Measurements from ENCODE around the gene ADRM1. TPM values are rescaled to one million over a fixed set of nuclear protein-coding genes. Genes with fewer than 3 reads are reported as not detected.

ADRM1 gene
- total RNA-seq, 1 donor from 2014 or later, result 171 TPM

DNA sequence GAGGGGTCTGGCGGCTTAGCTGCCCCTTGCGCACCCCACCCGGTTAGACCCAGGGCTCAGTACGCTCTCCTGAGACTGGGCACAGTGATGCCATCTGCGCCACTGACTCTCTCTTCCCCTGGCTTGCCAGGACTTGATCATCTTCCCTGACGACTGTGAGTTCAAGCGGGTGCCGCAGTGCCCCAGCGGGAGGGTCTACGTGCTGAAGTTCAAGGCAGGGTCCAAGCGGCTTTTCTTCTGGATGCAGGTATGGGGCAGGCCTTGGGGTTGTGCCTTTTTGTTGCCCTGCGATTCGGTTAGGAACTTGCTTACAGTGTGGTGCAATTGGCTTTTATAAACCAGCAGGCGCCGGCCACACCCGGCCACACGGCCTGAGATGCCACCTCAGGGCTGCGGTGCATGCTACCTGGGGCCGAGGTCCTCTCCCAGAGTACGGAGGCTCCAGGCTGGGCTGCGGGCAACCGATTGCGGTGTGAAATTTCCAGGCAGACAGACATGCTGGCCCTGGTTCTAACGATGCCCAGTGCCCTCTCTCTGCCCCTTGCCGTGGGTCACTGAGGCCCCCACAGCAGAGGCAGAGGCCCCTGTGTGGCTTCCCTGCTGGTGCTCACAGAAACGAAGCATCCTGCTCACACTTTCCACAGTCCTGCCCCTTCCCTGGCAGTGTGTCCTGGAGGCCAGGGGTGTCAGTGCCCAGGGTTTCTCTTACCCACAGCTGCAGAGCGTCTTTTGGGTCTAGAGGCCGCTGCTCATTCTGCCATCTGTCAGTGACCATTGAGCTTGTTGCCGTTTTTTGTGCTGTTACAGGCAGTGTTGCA, 1.7 kb downstream of the ADRM1 start:
- no peak for DNase-seq (ENCODE audit: low spot score)
- H3K27ac Mint-ChIP-seq, result peak overlapping the region; percentile 68
- peaks cover 35% of the 10 kb centered on the region for H3K36me3 Mint-ChIP-seq (ENCODE audit: low read depth)
- intact Hi-C loops (cut with micrococcal nuclease), result loop anchor here (5.0 kb wide), 4 partner anchors 182 to 488 kb away; partner anchors contain the start of genes LSM14B and TAF4
- H3K4me1 Mint-ChIP-seq (ENCODE audit: low read depth), result peaks cover 13% of the 10 kb centered on the region
- no peaks in the 10 kb centered on the region for H3K27me3 Mint-ChIP-seq (ENCODE audit: low read depth)
- peak overlapping the region; percentile 90 for H3K4me3 Mint-ChIP-seq (ENCODE audit: low read depth)
- no peaks in the 10 kb centered on the region for H3K9me3 Mint-ChIP-seq

DNA sequence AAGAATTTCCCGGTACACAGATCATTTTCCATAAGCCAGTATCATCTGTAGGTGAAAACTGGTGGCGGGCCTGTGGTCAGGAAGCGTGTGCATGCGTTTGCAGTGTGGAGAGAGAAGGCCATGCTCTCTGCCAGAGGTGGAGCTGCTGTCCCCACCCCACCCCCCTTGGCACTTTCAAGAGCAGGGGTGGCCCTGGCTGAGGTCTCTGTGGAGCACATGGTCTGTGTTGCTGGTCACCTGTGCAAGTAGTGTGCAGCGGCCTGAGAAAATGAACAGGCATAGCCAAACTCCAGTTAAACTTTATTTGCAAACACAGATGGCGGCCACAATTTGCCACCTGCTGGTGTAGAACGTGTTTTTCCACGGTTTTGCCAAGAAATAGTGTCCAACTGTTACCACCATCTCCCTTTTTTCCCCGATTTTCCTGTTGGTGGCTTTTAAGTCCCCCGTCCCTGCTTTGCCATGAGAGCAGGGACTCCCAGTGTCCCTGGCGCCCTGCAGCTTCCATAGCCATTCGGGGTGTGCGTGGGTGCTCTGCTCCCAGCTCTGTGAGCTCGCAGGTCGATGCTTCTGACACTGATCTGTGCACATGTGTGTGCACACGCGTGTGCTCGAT, 2.5 kb downstream of the ADRM1 start:
- DNase-seq (ENCODE audit: low spot score), result no peak
- peaks cover 13% of the 10 kb centered on the region for H3K4me1 Mint-ChIP-seq (ENCODE audit: low read depth)
- peak overlapping the region; percentile 90 for H3K4me3 Mint-ChIP-seq (ENCODE audit: low read depth)
- H3K36me3 Mint-ChIP-seq (ENCODE audit: low read depth), result peaks cover 35% of the 10 kb centered on the region
- intact Hi-C loops (cut with micrococcal nuclease), result no loop called here
- no peak overlapping the region for H3K27ac Mint-ChIP-seq
- no peaks in the 10 kb centered on the region for H3K9me3 Mint-ChIP-seq
- H3K27me3 Mint-ChIP-seq (ENCODE audit: low read depth), result no peaks in the 10 kb centered on the region

DNA sequence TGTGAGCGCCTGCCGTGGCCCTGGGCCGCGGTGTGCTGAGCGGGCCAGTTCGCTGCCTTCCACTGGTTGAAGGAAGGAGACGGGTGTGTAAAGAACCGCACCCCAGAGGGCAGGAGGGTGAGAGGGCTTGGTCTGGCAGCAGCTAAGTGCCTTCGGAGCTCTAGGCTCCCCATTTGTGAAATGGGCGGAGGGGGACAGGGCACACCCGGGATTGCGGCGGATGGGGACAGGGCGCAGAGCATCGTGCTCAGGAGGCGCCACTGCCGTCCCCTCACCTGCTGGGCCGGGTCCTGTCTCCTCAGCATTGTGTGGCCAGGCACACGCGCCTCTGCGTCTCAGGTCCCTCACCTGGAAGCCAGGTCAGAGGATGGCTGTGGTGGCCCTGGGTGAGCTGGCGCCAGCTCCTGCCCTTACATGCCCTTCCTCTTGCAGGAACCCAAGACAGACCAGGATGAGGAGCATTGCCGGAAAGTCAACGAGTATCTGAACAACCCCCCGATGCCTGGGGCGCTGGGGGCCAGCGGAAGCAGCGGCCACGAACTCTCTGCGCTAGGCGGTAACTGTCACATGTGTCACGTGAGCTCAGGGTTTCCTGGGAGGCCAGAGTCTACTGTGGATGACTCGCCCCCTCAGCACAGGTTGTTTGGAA, 3.1 kb downstream of the ADRM1 start:
- no peak for DNase-seq (ENCODE audit: low spot score)
- Mint-ChIP-seq H3K27ac (no peak overlapping the region), H3K4me3 (ENCODE audit: low read depth) (peak overlapping the region; percentile 62), H3K9me3 (no peaks in the 10 kb centered on the region), H3K36me3 (ENCODE audit: low read depth) (peaks cover 35% of the 10 kb centered on the region), H3K4me1 (ENCODE audit: low read depth) (peaks cover 13% of the 10 kb centered on the region), H3K27me3 (ENCODE audit: low read depth) (no peaks in the 10 kb centered on the region)
- intact Hi-C loops (cut with micrococcal nuclease), result no loop called here

DNA sequence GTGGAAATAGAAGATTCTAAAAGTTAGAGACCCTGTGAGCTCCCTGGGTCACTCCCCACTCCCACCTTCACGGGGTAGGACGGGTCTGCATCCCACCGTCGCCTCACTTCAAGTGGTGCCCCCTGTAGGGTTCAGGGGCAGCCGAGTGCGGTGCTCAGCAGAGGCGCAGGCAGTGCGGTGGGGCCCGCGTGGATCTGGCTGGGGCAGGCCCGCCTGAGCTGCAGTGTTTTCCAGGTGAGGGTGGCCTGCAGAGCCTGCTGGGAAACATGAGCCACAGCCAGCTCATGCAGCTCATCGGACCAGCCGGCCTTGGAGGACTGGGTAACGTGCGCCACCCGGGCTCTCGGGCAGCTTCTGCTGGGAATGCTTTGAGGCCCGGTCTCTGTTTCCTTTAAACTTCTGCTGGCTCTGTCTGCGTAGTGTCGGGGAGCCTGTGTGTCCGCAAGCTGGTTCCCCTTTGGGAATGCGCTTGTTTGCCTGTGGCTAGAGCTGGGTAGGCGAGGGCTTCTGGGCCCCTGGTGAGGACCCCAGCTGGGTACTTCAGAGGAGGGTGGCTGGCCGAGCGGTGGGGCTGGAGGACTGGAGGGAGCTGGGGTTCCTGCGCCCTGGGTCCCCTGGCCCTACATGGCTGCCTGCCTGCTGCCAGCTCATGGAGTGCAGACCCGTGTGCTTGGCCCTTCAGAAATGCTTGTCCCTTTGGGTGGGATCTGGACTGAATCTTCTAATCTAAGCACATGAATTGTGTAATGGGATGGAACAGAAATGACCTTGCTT, 3.8 kb downstream of the ADRM1 start:
- intact Hi-C loops (cut with micrococcal nuclease), result no loop called here
- Mint-ChIP-seq H3K9me3 (no peaks in the 10 kb centered on the region), H3K27ac (no peak overlapping the region), H3K36me3 (ENCODE audit: low read depth) (peaks cover 35% of the 10 kb centered on the region), H3K4me3 (ENCODE audit: low read depth) (no peak overlapping the region), H3K27me3 (ENCODE audit: low read depth) (no peaks in the 10 kb centered on the region), H3K4me1 (ENCODE audit: low read depth) (peaks cover 10% of the 10 kb centered on the region)
- no peak for DNase-seq (ENCODE audit: low spot score)

DNA sequence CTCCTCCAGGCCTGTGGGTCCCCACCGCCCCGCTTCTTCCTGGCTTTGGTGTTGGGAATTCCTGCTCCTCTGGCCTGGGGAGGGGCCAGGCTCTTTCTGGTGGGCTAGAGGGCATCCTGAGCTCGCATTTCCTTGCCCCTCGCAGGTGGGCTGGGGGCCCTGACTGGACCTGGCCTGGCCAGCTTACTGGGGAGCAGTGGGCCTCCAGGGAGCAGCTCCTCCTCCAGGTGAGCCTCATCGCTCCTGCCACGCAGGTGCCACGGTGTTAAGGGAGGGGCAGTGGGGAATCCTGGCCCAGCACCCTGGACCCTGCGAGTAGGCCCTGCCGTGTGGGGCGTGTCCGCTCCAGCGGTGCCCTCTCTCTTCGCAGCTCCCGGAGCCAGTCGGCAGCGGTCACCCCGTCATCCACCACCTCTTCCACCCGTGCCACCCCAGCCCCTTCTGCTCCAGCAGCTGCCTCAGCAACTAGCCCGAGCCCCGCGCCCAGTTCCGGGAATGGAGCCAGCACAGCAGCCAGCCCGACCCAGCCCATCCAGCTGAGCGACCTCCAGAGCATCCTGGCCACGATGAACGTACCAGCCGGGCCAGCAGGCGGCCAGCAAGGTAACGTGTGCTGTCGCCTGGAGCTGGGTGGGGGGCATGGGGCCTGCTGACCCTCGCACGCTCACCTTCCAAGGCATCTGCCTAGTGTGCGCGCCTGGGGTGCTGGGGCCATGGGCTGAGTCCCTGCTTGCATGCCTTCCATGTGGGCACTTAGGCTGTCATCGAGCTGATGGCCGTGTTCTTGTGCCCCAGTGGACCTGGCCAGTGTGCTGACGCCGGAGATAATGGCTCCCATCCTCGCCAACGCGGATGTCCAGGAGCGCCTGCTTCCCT, 4.7 kb downstream of the ADRM1 start:
- Mint-ChIP-seq H3K36me3 (ENCODE audit: low read depth) (peaks cover 35% of the 10 kb centered on the region), H3K9me3 (no peaks in the 10 kb centered on the region), H3K4me1 (ENCODE audit: low read depth) (peaks cover 10% of the 10 kb centered on the region), H3K27me3 (ENCODE audit: low read depth) (no peaks in the 10 kb centered on the region), H3K4me3 (ENCODE audit: low read depth) (no peak overlapping the region), H3K27ac (no peak overlapping the region)
- no peak for DNase-seq (ENCODE audit: low spot score)
- intact Hi-C loops (cut with micrococcal nuclease), result no loop called here

DNA sequence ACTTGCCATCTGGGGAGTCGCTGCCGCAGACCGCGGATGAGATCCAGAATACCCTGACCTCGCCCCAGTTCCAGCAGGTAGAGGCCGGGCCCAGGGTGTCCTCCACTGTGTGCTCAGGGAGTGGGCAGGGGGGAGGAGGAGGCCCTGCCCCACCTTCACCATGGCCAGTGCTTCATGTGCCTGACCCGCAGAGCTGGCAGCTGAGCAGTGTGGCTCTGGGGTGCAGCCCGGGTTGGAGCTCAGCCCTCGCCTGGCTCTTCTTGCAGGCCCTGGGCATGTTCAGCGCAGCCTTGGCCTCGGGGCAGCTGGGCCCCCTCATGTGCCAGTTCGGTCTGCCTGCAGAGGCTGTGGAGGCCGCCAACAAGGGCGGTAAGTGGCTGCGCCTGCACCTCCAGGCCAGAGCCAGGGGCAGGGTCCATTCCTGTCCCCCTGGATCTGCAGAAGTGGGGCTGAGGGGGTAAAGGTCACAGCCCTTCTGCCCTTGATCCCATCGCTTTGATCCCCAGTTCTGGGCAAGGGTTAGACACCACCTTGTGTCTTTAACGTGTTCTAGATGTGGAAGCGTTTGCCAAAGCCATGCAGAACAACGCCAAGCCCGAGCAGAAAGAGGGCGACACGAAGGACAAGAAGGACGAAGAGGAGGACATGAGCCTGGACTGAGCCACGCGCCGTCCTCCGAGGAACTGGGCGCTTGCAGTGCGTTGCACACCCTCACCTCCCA, 5.5 kb downstream of the ADRM1 start:
- no peaks in the 10 kb centered on the region for H3K9me3 Mint-ChIP-seq
- H3K36me3 Mint-ChIP-seq (ENCODE audit: low read depth), result peaks cover 35% of the 10 kb centered on the region
- H3K4me3 Mint-ChIP-seq (ENCODE audit: low read depth), result no peak overlapping the region
- peaks cover 10% of the 10 kb centered on the region for H3K4me1 Mint-ChIP-seq (ENCODE audit: low read depth)
- H3K27ac Mint-ChIP-seq, result no peak overlapping the region
- no peak for DNase-seq (ENCODE audit: low spot score)
- no peaks in the 10 kb centered on the region for H3K27me3 Mint-ChIP-seq (ENCODE audit: low read depth)
- intact Hi-C loops (cut with micrococcal nuclease), result no loop called here

DNA sequence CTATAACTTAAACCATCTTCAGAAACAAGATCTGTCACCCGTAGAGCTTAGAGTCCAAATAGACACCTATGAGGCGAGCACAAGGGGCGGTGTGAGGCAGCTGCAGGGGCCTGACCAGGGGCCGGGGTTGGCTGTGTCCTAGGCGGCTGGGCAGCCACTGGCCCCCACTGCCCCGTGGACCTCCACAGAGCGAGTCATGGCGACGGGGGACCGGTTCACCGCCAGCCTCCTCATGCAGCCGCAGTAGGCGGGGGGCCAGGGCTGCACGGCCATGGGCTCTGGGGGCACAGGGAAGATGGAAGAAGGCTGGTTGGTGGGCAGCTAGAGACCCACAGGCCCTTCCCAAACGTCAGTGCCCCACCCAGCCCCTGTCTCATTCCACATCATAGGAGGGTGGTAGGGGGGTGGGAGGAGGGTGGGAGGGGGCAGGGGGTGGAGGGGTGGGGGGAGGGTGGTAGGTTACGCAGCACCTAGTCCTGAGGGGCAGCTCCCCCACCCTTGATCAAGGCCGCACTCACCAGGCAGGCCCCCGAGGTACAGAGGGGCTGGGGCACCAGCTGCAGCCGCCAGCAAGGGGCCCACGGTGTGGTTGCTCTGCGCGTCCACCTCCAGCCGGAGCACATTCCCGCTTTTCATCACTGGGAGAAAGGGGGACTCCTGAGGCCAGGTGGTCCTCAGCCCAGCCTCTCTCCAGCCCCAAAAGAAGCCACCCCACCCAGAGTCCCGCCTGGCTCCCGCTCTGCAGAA, 6.6 kb downstream of the ADRM1 start:
- Mint-ChIP-seq H3K36me3 (ENCODE audit: low read depth) (peaks cover 25% of the 10 kb centered on the region), H3K27ac (no peak overlapping the region), H3K27me3 (ENCODE audit: low read depth) (no peaks in the 10 kb centered on the region), H3K4me3 (ENCODE audit: low read depth) (no peak overlapping the region), H3K4me1 (ENCODE audit: low read depth) (peaks cover 4% of the 10 kb centered on the region), H3K9me3 (no peaks in the 10 kb centered on the region)
- intact Hi-C loops (cut with micrococcal nuclease), result no loop called here
- DNase-seq (ENCODE audit: low spot score), result no peak

DNA sequence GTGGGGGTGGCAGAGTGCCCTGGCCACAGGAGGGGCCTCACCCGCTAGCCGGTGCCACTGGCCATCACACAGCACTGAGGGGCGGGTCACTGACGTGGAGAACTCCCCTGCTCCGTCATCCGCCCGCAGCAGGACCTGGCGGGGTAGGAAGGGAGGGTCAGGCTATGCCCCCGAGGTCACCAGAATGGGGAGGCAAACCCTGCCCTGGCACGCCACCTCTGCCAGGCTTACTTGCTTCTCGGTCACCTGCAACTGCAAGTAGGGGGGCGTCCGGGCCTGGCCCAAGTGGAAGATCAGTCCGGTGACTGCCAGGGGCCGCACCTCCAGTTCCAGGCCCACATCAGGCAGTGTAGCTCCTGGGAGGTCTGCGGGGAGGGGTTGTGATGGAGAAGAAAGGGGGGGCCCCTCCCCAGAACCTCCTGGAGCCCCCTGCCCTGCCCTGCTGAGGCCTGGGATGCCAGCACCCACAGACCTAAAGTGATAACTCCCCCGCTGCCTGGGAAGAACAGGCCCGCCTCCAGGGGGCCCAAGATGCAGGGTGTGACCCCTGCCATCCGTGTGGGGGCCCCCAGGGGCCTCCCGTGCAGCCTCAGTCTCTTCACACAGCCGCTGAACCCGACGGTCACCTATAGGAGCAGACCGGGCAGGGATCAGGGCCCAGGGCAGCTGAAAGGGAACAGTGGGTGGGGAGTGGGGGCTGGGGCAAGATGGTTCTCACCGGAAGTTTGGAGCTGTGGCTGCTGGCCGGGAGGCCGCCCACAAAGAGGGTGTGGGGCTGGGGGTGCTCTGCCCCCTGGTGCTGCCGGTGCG, 7.4 kb downstream of the ADRM1 start:
- no peak for DNase-seq (ENCODE audit: low spot score)
- intact Hi-C loops (cut with micrococcal nuclease), result no loop called here
- peaks cover 3% of the 10 kb centered on the region for H3K4me1 Mint-ChIP-seq (ENCODE audit: low read depth)
- H3K27ac Mint-ChIP-seq, result no peak overlapping the region
- no peaks in the 10 kb centered on the region for H3K27me3 Mint-ChIP-seq (ENCODE audit: low read depth)
- peaks cover 17% of the 10 kb centered on the region for H3K36me3 Mint-ChIP-seq (ENCODE audit: low read depth)
- H3K4me3 Mint-ChIP-seq (ENCODE audit: low read depth), result no peak overlapping the region
- H3K9me3 Mint-ChIP-seq, result no peaks in the 10 kb centered on the region

DNA sequence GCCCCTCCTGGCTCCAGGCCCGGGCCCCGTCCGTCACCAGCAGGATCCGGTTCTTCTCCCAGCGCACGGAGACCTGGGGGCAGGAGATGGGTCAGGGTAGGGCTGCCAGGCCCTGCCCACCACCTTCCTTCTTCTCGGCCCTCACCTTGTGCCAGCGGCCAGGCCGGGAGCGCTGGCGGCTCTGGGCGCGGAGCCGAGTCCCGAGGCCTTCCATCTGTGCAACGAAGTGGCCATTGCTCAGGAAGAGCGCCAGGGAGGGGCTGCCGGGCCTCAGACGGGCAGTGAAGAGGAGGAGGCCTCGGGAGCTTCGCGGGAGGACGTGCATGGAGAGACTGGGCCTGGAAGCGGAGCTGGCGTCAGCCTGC, 7.9 kb downstream of the ADRM1 start:
- Mint-ChIP-seq H3K36me3 (ENCODE audit: low read depth) (peaks cover 11% of the 10 kb centered on the region), H3K4me1 (ENCODE audit: low read depth) (no peaks in the 10 kb centered on the region), H3K9me3 (no peaks in the 10 kb centered on the region), H3K4me3 (ENCODE audit: low read depth) (no peak overlapping the region), H3K27me3 (ENCODE audit: low read depth) (no peaks in the 10 kb centered on the region), H3K27ac (no peak overlapping the region)
- DNase-seq (ENCODE audit: low spot score), result no peak
- intact Hi-C loops (cut with micrococcal nuclease), result no loop called here

DNA sequence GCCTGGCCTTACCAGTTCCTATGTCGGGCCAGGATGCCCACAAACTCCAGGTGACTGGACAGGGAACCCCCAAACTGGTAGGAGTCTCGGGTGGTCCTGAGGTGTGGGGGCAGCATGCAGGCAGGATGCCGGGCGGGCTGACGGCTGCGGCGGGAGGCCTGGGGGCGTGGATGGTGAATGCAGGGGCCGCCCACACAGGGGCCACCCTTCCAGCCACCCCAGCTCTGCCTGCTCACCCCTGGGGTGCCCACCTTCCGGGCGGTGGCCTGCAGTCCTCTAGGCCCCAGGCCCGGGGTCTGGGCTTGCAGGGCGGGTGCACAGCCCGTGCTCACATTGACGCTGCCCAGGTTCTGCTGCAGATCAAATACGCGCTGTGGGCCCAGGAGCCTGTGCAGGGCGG, 8.4 kb downstream of the ADRM1 start:
- intact Hi-C loops (cut with micrococcal nuclease), result no loop called here
- peaks cover 9% of the 10 kb centered on the region for H3K36me3 Mint-ChIP-seq (ENCODE audit: low read depth)

More for the DNA sequence above, 8.4 kb downstream of the ADRM1 start:
- Mint-ChIP-seq H3K27ac (no peak overlapping the region), H3K9me3 (no peaks in the 10 kb centered on the region), H3K4me3 (ENCODE audit: low read depth) (no peak overlapping the region), H3K4me1 (ENCODE audit: low read depth) (no peaks in the 10 kb centered on the region), H3K27me3 (ENCODE audit: low read depth) (no peaks in the 10 kb centered on the region)
- no peak for DNase-seq (ENCODE audit: low spot score)
